Stomach (tissue), 4 donors: ENCODE measurements around the gene CYB5R4.

Experiments used
- CTCF ChIP-seq, 7 experiments: fragments of 450-650 bp in 4 of 7; fragments of 200-600 bp in 3 of 7; sonication (generic) in 3 of 7; IDR thresholded peaks; one replicate each; pipeline ENCODE4 v1.5.1; 2016 to 2019; ENCODE audit warnings: antibody characterized with exemption in 7 of 7, control low read depth in 2 of 7, mild to moderate bottlenecking in 1 of 7
- POLR2A ChIP-seq, 4 donors: fragments of 450-650 bp; IDR thresholded peaks; one replicate each; pipeline ENCODE4 v1.6.1; 2016; ENCODE audit warnings: antibody characterized with exemption in 4 of 4, control low read depth in 2 of 4, mild to moderate bottlenecking in 1 of 4, moderate library complexity in 1 of 4

- TF ChIP-seq POLR2A (IDR thresholded peaks at IDR 0.05) = no peak
- TF ChIP-seq CTCF (IDR thresholded peaks at IDR 0.05) = no peak
Observed at GRCh38 chr6:83827050-83827449, 32.4 kb upstream of the CYB5R4 start.
